HG02840 (cell line): ENCODE measurements around the gene SYNE3.
A peak's percentile ranks its signal among the peaks of the same experiment; 100 is the strongest.
"Not testable (repeated sequence)": the region's sequence is repeated elsewhere in the genome, so short reads cannot be mapped to it uniquely, and the experiment has no call there.

Source experiments
- ATAC-seq: cut with Tn5 transposase; IDR thresholded peaks from one replicate; pipeline ENCODE4 v1.9.1; 2021; ENCODE audit warnings: mild to moderate bottlenecking, moderate library complexity, moderate number of reproducible peaks; ENCODE audit not compliant: unreplicated experiment, low FRiP score

The SYNE3 gene

GRCh38 chr14:95524706-95525512 is 8.5 kb upstream of the SYNE3 start:
- no peak for ATAC-seq

GRCh38 chr14:95523815-95524448 is 7.5 kb upstream of the SYNE3 start:
- no peak for ATAC-seq

- ATAC-seq: no peak
Measured at GRCh38 chr14:95523051-95523814, 6.8 kb upstream of the SYNE3 start.

- no peak for ATAC-seq
Measured at GRCh38 chr14:95522556-95522955, 6.1 kb upstream of the SYNE3 start.

- no peak for ATAC-seq
Measured at GRCh38 chr14:95522116-95522515, 5.7 kb upstream of the SYNE3 start.

- no peak for ATAC-seq
Measured at GRCh38 chr14:95521001-95521400, 4.6 kb upstream of the SYNE3 start.

GRCh38 chr14:95520346-95520745 is 3.9 kb upstream of the SYNE3 start:
- ATAC-seq: no peak

GRCh38 chr14:95519699-95520098 is 3.2 kb upstream of the SYNE3 start:
- no peak for ATAC-seq

GRCh38 chr14:95518045-95518751 is 1.7 kb upstream of the SYNE3 start:
- ATAC-seq: no peak

- peak; percentile 76 for ATAC-seq
Measured at GRCh38 chr14:95515596-95516552, 576 bp downstream of the SYNE3 start.

GRCh38 chr14:95515080-95515489 is 1.4 kb downstream of the SYNE3 start:
- ATAC-seq: no peak

GRCh38 chr14:95514131-95515079 is 2.0 kb downstream of the SYNE3 start:
- no peak for ATAC-seq

GRCh38 chr14:95513291-95513690 is 3.2 kb downstream of the SYNE3 start:
- no peak for ATAC-seq

GRCh38 chr14:95511687-95512086 is 4.8 kb downstream of the SYNE3 start:
- ATAC-seq: no peak

- no peak for ATAC-seq
Measured at GRCh38 chr14:95510804-95511203, 5.6 kb downstream of the SYNE3 start.

- not testable (repeated sequence) for ATAC-seq
Measured at GRCh38 chr14:95510344-95510743, 6.1 kb downstream of the SYNE3 start.

GRCh38 chr14:95509495-95509894 is 7.0 kb downstream of the SYNE3 start:
- no peak for ATAC-seq

- no peak for ATAC-seq
Measured at GRCh38 chr14:95508377-95508776, 8.1 kb downstream of the SYNE3 start.
